A549 (cell line): ENCODE measurements around the gene GPC1. TPM values are rescaled to one million over a fixed set of nuclear protein-coding genes. Genes with fewer than 3 reads are reported as not detected.

Experiments
- ATAC-seq, 2 experiments: fragments of 200-7000 bp in 1 of 2; fragments of >200 bp in 1 of 2; cut with Nextera tagmentation in 1 of 2; cut with Tn5 transposase in 1 of 2; 3 replicates each; pipeline versions ENCODE4 v1.8.0 to v1.9.1; 2018 to 2020; ENCODE audit warnings: mild to moderate bottlenecking in 1 of 2, moderate library complexity in 1 of 2
- CTCF ChIA-PET: fragments of 300-600 bp; sonication (Branson Sonifier 250); formaldehyde crosslinking; extraction: SDS; loops from one replicate; lab custom pipeline; 2021; ENCODE audit warnings: antibody characterized with exemption, inconsistent platforms; lab: Yijun Ruan, JAX
- POLR2A ChIA-PET: fragments of 350-600 bp; formaldehyde crosslinking; extraction: SDS; loops from one replicate; lab custom pipeline; 2021; ENCODE audit warnings: antibody characterized with exemption, inconsistent platforms; lab: Yijun Ruan, JAX
- DNase-seq, 2 experiments: peaks; one replicate each; pipeline versions ENCODE4 v3.0.0 to v3.0.0-alpha.2; 2011 to 2016; ENCODE audit warnings: low read depth in 1 of 2, low spot score in 1 of 2
- FAIRE-seq: peaks from 2 replicates; lab custom pipeline; 2011; peaks lifted over from hg19 to GRCh38; lab: Jason Lieb, UNC
- H3K27ac ChIP-seq, 2 experiments: fragments of >200 bp; sonication (Bioruptor Twin); formaldehyde crosslinking; 3 replicates each; pipeline ENCODE4 v1.5.1; 2016 to 2017
- H3K4me1 ChIP-seq: fragments of >200 bp; sonication (Bioruptor Twin); formaldehyde crosslinking; 3 replicates; pipeline ENCODE4 v1.6.1; 2016
- H3K4me2 ChIP-seq: fragments of >200 bp; sonication (Bioruptor Twin); formaldehyde crosslinking; 3 replicates; pipeline ENCODE4 v1.6.1; 2016
- H3K4me3 ChIP-seq: fragments of >200 bp; sonication (Bioruptor Twin); formaldehyde crosslinking; 3 replicates; pipeline ENCODE4 v1.5.1; 2016
- H3K9me3 ChIP-seq: fragments of >200 bp; sonication (Bioruptor Twin); formaldehyde crosslinking; 3 replicates; pipeline ENCODE4 v1.6.1; 2016
- BHLHE40 ChIP-seq: IDR thresholded peaks from 2 replicates; pipeline ENCODE4 v1.6.1; 2012; ENCODE audit warnings: low read depth, low read length, inconsistent platforms
- CBX2 ChIP-seq: fragments of 200-600 bp; sonication (generic); IDR thresholded peaks from 2 replicates; pipeline ENCODE4 v1.6.1; 2016; ENCODE audit warnings: low read depth, mild to moderate bottlenecking, borderline replicate concordance
- CHD4 ChIP-seq: fragments of 200-600 bp; sonication (generic); IDR thresholded peaks from 2 replicates; pipeline ENCODE4 v1.6.1; 2016; ENCODE audit warnings: antibody characterized with exemption, mild to moderate bottlenecking, borderline replicate concordance
- E2F6 ChIP-seq: IDR thresholded peaks from 2 replicates; pipeline ENCODE4 v1.6.1; 2012; ENCODE audit warnings: low read depth, borderline replicate concordance
- ELK1 ChIP-seq: fragments of 150-350 bp; IDR thresholded peaks from 2 replicates; pipeline ENCODE4 v1.6.1; 2014; ENCODE audit warnings: low read depth, mild to moderate bottlenecking, low read length
- ESRRA ChIP-seq: fragments of 150-350 bp; IDR thresholded peaks from 2 replicates; pipeline ENCODE4 v1.6.1; 2014; ENCODE audit warnings: mild to moderate bottlenecking, low read length, borderline replicate concordance
- GATA3 ChIP-seq: IDR thresholded peaks from 2 replicates; pipeline ENCODE4 v1.6.1; 2012; ENCODE audit warnings: borderline replicate concordance
- HDAC2 ChIP-seq: fragments of 200-600 bp; sonication (generic); IDR thresholded peaks from 2 replicates; pipeline ENCODE4 v1.6.1; 2016
- HMGXB4 ChIP-seq: fragments of 250-450 bp; sonication (Bioruptor Pico); IDR thresholded peaks from 2 replicates; pipeline ENCODE4 v1.5.0; 2021; ENCODE audit warnings: mild to moderate bottlenecking, moderate library complexity, borderline replicate concordance
- HOXA7 ChIP-seq: fragments of 250-450 bp; sonication (Bioruptor Pico); IDR thresholded peaks from 2 replicates; pipeline ENCODE4 v1.5.0; 2020; ENCODE audit warnings: mild to moderate bottlenecking, moderate library complexity
- HOXB13 ChIP-seq: fragments of 250-450 bp; sonication (Bioruptor Pico); IDR thresholded peaks from 2 replicates; pipeline ENCODE4 v1.5.0; 2020; ENCODE audit warnings: low read depth, mild to moderate bottlenecking, moderate library complexity
- KDM1A ChIP-seq: fragments of 200-600 bp; sonication (generic); IDR thresholded peaks from 2 replicates; pipeline ENCODE4 v1.6.1; 2016; ENCODE audit warnings: low read depth, mild to moderate bottlenecking
- MAFK ChIP-seq: fragments of 450-650 bp; IDR thresholded peaks from 2 replicates; pipeline ENCODE4 v1.6.1; 2014; ENCODE audit not compliant: partially characterized antibody
- NFE2L2 ChIP-seq: fragments of 150-350 bp; conservative IDR thresholded peaks from 2 replicates; pipeline ENCODE4 v1.6.1; 2014; ENCODE audit warnings: low read length
- NPAS2 ChIP-seq: fragments of 250-450 bp; sonication (Bioruptor Pico); IDR thresholded peaks from 2 replicates; pipeline ENCODE4 v1.8.0; 2022; ENCODE audit warnings: mild to moderate bottlenecking, moderate library complexity, borderline replicate concordance
- POLR2A ChIP-seq: IDR thresholded peaks from 2 replicates; pipeline ENCODE4 v1.6.1; 2012; ENCODE audit warnings: mild to moderate bottlenecking, low read length
- RARB ChIP-seq: fragments of 250-450 bp; sonication (Bioruptor Pico); IDR thresholded peaks from 2 replicates; pipeline ENCODE4 v1.8.0; 2021; ENCODE audit warnings: mild to moderate bottlenecking, moderate library complexity
- RCOR1 ChIP-seq: fragments of 150-350 bp; IDR thresholded peaks from 2 replicates; pipeline ENCODE4 v1.6.1; 2014; ENCODE audit warnings: antibody characterized with exemption, low read length, low read depth
- REST ChIP-seq: fragments of 200-600 bp; sonication (generic); IDR thresholded peaks from 2 replicates; pipeline ENCODE4 v1.6.1; 2016; ENCODE audit warnings: antibody characterized with exemption, mild to moderate bottlenecking, moderate library complexity
- RFX5 ChIP-seq: fragments of 450-650 bp; IDR thresholded peaks from 2 replicates; pipeline ENCODE4 v1.7.1; 2014; ENCODE audit warnings: antibody characterized with exemption, mild to moderate bottlenecking, moderate library complexity
- SMC3 ChIP-seq: fragments of >200 bp; sonication (Bioruptor Twin); formaldehyde crosslinking; IDR thresholded peaks from 3 replicates; pipeline ENCODE4 v1.6.1; 2018; ENCODE audit warnings: inconsistent platforms
- ZFP36 ChIP-seq: fragments of 450-650 bp; IDR thresholded peaks from 2 replicates; pipeline ENCODE4 v1.6.1; 2014; ENCODE audit warnings: borderline replicate concordance; ENCODE audit not compliant: partially characterized antibody
- ZSCAN20 ChIP-seq: fragments of 250-450 bp; sonication (Bioruptor Pico); IDR thresholded peaks from 2 replicates; pipeline ENCODE4 v1.8.0; 2022; ENCODE audit warnings: mild to moderate bottlenecking, moderate library complexity
- WGBS: methylation state at CpG from one replicate; pipeline ENCODE4 v1.1.6; 2017; ENCODE audit errors: missing lambda C conversion rate; 5-methylcytosine and 5-hydroxymethylcytosine counted together
- polyA plus RNA-seq, 4 experiments: library from polyadenylated mRNA; depleted of rRNA in 3 of 4; stranded (reverse); fragments of >200 nt; fragmentation: RNase III in 1 of 4; extraction: RNeasy Plus Mini Kit Qiagen cat#74134 plus additional on column Dnase treatment in 1 of 4; gene quantifications; 2 replicates in 3 of 4; 3 replicates in 1 of 4; pipeline ENCODE4 v1.2.3, GENCODE V29; 2011 to 2017
- TF ChIP-seq, protein P1 (sequence below): fragments of >200 bp; sonication (Bioruptor Twin); formaldehyde crosslinking; IDR thresholded peaks from 3 replicates; pipeline ENCODE4 v1.6.1; 2016
- TF ChIP-seq, protein P2 (sequence below): IDR thresholded peaks from 2 replicates; pipeline ENCODE4 v1.6.1; 2012

GPC1 gene
- polyA plus RNA-seq, 2 of the 4 experiments (the other 2 are of a cell fraction), result 19.8 to 97.7 TPM

DNA sequence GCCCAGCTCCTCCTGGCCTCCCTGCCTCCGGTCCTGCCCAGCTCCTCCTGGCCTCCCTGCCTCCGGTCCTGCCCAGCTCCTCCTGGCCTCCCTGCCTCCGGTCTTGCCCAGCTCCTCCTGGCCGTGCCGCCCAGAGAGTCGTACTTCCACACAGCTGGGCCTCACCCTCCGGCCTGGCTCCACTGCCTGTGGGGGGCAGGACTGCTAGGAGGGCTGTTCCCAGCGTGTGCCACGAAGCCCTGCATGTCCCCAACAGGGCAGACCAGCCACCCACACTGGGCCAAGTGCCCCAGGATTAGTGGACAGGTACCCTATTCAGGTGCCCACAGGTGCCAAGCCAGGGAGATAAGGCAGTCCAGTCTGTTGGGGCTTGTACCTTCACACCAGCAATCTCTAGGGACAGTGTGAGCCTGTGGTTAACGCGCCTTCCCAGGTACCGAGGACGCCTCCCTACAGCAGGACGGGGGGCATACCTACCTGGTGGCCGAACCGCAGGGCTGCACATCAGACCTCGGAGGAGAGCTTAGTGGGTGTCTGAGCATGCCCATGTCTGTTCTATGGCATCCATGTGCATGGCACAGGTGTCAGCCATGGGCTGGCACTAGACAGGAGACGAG lies 5.3 kb downstream of the GPC1 start:
- Histone ChIP-seq H3K9me3 (no peaks in the 10 kb centered on the region), H3K27ac (peak overlapping the region in 1 of 2 experiments; percentile 62; a peak in 3 of 6 replicates), H3K4me1 (peaks cover 45% of the 10 kb centered on the region)
- WGBS, result 93% methylated on average over 14 of the region's 18 CpGs
- FAIRE-seq (no peak), ATAC-seq (no peak)
- TF ChIP-seq NPAS2 (CRISPR knock-in tag) (no peak), POLR2A (no peak), ESRRA (no peak), BHLHE40 (no peak), ZFP36 (no peak), E2F6 (no peak), ZSCAN20 (CRISPR knock-in tag) (no peak), RARB (CRISPR knock-in tag) (no peak), ELK1 (no peak), GATA3 (no peak), CHD4 (no peak), RFX5 (no peak), RCOR1 (no peak), KDM1A (no peak), SMC3 (no peak)
- TF ChIP-seq, protein P1, sequence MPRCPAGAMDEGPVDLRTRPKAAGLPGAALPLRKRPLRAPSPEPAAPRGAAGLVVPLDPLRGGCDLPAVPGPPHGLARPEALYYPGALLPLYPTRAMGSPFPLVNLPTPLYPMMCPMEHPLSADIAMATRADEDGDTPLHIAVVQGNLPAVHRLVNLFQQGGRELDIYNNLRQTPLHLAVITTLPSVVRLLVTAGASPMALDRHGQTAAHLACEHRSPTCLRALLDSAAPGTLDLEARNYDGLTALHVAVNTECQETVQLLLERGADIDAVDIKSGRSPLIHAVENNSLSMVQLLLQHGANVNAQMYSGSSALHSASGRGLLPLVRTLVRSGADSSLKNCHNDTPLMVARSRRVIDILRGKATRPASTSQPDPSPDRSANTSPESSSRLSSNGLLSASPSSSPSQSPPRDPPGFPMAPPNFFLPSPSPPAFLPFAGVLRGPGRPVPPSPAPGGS, result no peak
- TF ChIP-seq, protein P2, sequence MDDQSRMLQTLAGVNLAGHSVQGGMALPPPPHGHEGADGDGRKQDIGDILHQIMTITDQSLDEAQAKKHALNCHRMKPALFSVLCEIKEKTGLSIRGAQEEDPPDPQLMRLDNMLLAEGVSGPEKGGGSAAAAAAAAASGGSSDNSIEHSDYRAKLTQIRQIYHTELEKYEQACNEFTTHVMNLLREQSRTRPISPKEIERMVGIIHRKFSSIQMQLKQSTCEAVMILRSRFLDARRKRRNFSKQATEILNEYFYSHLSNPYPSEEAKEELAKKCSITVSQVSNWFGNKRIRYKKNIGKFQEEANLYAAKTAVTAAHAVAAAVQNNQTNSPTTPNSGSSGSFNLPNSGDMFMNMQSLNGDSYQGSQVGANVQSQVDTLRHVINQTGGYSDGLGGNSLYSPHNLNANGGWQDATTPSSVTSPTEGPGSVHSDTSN, result no peak
- TF ChIP-seq, all 56 proteins: peak for 0
- ChIA-PET CTCF (interaction anchor here (5.7 kb wide), 1 partner anchor 211 kb away, joined by 116 read pairs; no protein-coding TSS in a partner anchor), POLR2A (no interaction called here)
- no peak overlapping the region for H3K4me2 ChIP-seq
- no peak overlapping the region for H3K4me3 ChIP-seq
- DNase-seq, result no peak

- no peak overlapping the region for H3K4me2 ChIP-seq
- no peak for TF ChIP-seq HOXB13 (CRISPR knock-in tag)
- no peak for TF ChIP-seq GATA3
- TF ChIP-seq CBX2, result no peak
- no peak for TF ChIP-seq HDAC2
- no peak for TF ChIP-seq REST
- TF ChIP-seq ESRRA, result no peak
- TF ChIP-seq NFE2L2, result no peak
- TF ChIP-seq HMGXB4 (CRISPR knock-in tag), result no peak
- TF ChIP-seq MAFK, result no peak
- TF ChIP-seq HOXA7 (CRISPR knock-in tag), result no peak
- no peak for TF ChIP-seq SMC3
- no peak for DNase-seq
- no peaks in the 10 kb centered on the region for H3K9me3 ChIP-seq
- ChIA-PET CTCF (interaction anchor here (1.0 to 5.7 kb wide), 2 partner anchors 211 to 297 kb away, joined by 3 to 116 read pairs; no protein-coding TSS in a partner anchor), POLR2A (no interaction called here)
- FAIRE-seq, result no peak
- H3K4me3 ChIP-seq, result no peak overlapping the region
- WGBS, result 98% methylated on average over 12 of the region's 27 CpGs
- no peak for ATAC-seq
- H3K4me1 ChIP-seq, result peaks cover 45% of the 10 kb centered on the region
- peak overlapping the region in 1 of 2 experiments; percentile 62; a peak in 3 of 6 replicates for H3K27ac ChIP-seq
These were observed 6.0 kb downstream of the GPC1 start for GRCh38 chr2:240441326-240441992.
